ENCODE results near the gene AKT1S1. TPM values are rescaled to one million over a fixed set of nuclear protein-coding genes. Genes with fewer than 3 reads are reported as not detected.

The AKT1S1 gene
- total and polyA plus RNA-seq, 8 donors: 24.7 to 42.9 (median 32.8) TPM

DNA sequence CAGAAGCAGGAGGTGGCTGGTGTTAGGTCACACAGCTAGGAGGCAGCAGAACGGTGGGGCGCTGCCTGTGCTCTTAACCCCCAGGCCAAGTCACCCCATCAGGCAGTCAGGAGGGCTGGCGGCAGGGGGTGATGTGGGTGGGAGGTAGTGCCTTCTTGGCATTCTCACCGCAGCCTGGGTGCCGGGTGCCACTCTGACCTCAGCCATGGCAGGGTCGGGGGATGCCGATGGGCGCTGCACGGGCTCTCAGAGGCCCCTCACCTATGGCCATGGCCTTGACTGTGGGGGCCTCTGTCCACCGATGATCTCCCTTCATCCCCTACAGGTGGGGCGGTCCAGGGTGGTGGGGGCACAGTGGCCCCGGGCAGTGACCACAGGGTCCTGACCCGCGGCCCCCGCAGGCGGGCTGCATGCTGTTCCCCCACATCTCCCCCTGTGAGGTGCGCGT lies 20.6 kb downstream of the AKT1S1 start:
- peaks cover 17 to 26% of the 10 kb centered on the region in 2 donors for H3K4me1 ChIP-seq
- no peaks in the 10 kb centered on the region for H3K9me3 ChIP-seq
- ATAC-seq (no peak), DNase-seq (peak in 1 of 4 donors; percentile 73)
- intact Hi-C loops (cut with DNase I): no loop called here
- H3K4me3 ChIP-seq: no peak overlapping the region
- H3K27ac ChIP-seq: no peak overlapping the region
- H3K27me3 ChIP-seq: peaks cover 0 to 8% of the 10 kb centered on the region in 2 donors
- no peak for TF ChIP-seq CTCF (IDR thresholded peaks at IDR 0.05)
- H3K36me3 ChIP-seq: peaks cover 0 to 73% of the 10 kb centered on the region in 2 donors

DNA sequence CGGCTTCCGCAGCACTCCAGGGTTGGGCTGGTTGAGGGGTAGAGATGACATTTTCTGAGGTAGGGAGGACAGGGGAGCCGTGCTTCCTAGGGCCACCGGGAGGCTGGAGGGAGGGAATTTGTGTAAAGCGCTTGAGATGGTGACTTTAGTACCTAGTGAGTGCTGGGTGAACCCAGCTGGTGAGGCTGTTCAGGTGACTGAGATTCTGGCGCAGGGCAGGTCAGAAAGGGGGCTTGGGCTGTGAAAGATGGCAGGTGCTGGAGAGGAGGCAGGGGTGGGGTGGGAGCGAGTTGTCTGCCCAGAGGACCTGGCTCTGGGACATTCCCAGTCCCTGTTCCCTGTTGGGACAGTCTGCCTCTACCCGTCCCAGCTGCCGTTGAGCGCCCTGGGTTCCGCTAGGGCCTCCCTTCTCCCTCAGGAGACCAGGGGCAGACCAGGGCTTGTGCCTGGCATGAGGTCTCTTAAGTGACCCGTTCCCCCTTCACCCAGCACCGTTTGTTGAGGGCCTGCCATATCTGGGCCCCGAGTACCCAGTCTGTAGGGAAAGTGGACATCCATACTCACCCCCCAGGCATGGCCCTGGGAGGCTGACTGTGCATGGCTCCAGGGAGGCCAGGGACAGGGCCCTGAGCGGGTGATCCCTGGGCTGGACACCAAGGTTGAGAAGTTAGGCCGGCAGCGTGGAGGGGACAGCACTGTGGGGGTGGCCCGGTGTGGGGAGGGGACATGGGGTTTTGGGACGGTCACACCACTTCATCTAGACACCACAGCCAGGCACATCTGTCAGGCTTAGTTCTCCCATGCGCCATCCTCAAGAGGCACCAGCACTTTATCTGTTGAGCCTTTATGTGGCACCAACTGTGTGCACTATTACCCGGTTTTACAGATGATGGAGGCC lies 21.2 kb downstream of the AKT1S1 start:
- no peak for TF ChIP-seq CTCF (IDR thresholded peaks at IDR 0.05)
- H3K27ac ChIP-seq: no peak overlapping the region
- DNase-seq (peak in 1 of 4 donors; percentile 65), ATAC-seq (no peak)
- H3K27me3 ChIP-seq: peaks cover 0 to 9% of the 10 kb centered on the region in 2 donors
- peaks cover 0 to 67% of the 10 kb centered on the region in 2 donors for H3K36me3 ChIP-seq
- intact Hi-C loops (cut with DNase I): no loop called here
- H3K9me3 ChIP-seq: no peaks in the 10 kb centered on the region
- H3K4me3 ChIP-seq: no peak overlapping the region
- H3K4me1 ChIP-seq: peaks cover 15 to 23% of the 10 kb centered on the region in 2 donors

- peaks cover 12 to 23% of the 10 kb centered on the region in 2 donors for H3K4me1 ChIP-seq
- H3K4me3 ChIP-seq: no peak overlapping the region
- H3K27ac ChIP-seq: no peak overlapping the region
- peaks cover 0 to 60% of the 10 kb centered on the region in 2 donors for H3K36me3 ChIP-seq
- intact Hi-C loops (cut with DNase I): no loop called here
- no peak for ATAC-seq
- no peak for TF ChIP-seq CTCF (IDR thresholded peaks at IDR 0.05)
- peak in 1 of 4 donors; percentile 59 for DNase-seq
- H3K9me3 ChIP-seq: no peaks in the 10 kb centered on the region
- peaks cover 0 to 9% of the 10 kb centered on the region in 2 donors for H3K27me3 ChIP-seq
These were observed 21.9 kb downstream of the AKT1S1 start for GRCh38 chr19:49855277-49855675.

DNA sequence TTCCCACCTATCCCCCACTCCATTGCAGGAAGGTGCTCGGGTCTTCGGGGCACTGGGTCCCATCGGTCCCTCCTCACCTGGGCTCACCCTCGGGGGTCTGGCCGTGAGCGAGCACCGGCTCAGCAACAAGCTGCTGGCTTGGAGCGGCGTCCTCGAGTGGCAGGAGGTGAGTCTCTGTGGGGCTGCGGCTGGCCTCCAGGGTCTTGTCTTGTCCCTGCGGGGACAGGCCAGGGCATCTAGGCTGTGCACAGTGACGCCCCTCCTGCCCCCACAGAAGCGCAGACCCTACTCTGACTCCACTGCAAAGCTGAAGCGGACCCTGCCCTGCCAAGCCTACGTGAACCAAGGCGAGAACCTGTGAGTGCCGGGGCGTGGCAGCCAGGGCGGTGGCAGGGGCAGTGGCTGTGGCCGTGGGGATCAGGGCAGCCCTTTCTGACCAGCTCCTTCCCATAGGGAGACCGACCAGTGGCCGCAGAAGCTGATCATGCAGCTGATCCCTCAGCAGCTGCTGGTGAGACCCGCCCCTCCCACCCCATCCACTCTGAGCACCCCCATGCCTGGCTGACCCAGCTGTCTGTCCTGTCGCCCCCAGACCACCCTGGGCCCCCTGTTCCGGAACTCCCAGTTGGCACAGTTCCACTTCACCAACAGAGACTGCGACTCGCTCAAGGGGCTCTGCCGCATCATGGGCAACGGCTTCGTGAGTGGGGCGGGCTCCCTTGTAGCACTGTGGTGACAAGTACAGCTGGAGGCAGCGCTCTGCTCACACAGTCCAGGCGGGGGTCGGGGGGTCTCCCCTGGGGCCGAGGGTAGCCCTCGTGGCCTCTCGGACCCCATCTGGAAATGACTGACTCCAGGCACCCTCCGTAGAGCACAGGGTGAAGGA lies 22.5 kb downstream of the AKT1S1 start:
- H3K27ac ChIP-seq: no peak overlapping the region
- ATAC-seq: no peak
- TF ChIP-seq CTCF (IDR thresholded peaks at IDR 0.05): no peak
- H3K4me3 ChIP-seq: no peak overlapping the region
- peak in 1 of 4 donors; percentile 80 for DNase-seq
- intact Hi-C loops (cut with DNase I): no loop called here
- peaks cover 16 to 30% of the 10 kb centered on the region in 2 donors for H3K4me1 ChIP-seq
- H3K36me3 ChIP-seq: peaks cover 0 to 54% of the 10 kb centered on the region in 2 donors
- no peaks in the 10 kb centered on the region for H3K9me3 ChIP-seq
- peaks cover 0 to 9% of the 10 kb centered on the region in 2 donors for H3K27me3 ChIP-seq

Data from left lung (tissue), 10 donors.